H9 (cell line): Measurements from ENCODE around the gene IPO11. TPM values are rescaled to one million over a fixed set of nuclear protein-coding genes. Genes with fewer than 3 reads are reported as not detected.

ENCODE experiments used
- DNase-seq: peaks from one replicate; pipeline ENCODE4 v3.0.0-alpha.2; 2017
- H2AFZ ChIP-seq: one replicate; pipeline ENCODE4 v1.6.1; 2013; ENCODE audit warnings: mild to moderate bottlenecking, low read length, control low read depth, moderate library complexity
- H2AK5ac ChIP-seq: 2 replicates; pipeline ENCODE4 v1.6.1; 2013; ENCODE audit warnings: low read length, control low read depth, mixed read lengths; ENCODE audit not compliant: insufficient read length
- H2BK120ac ChIP-seq: one replicate; pipeline ENCODE4 v1.6.1; 2013; ENCODE audit warnings: low read depth, mild to moderate bottlenecking, low read length, control low read depth, inconsistent platforms; ENCODE audit not compliant: poor library complexity, severe bottlenecking
- H2BK12ac ChIP-seq: 2 replicates; pipeline ENCODE4 v1.6.1; 2013; ENCODE audit warnings: low read length, control low read depth, mixed read lengths, low read depth; ENCODE audit not compliant: insufficient read length
- H2BK15ac ChIP-seq: 2 replicates; pipeline ENCODE4 v1.6.1; 2013; ENCODE audit warnings: low read depth, low read length, control low read depth
- H2BK20ac ChIP-seq: one replicate; pipeline ENCODE4 v1.6.1; 2013; ENCODE audit warnings: low read depth, mild to moderate bottlenecking, low read length, control low read depth, inconsistent platforms; ENCODE audit not compliant: poor library complexity, severe bottlenecking
- H2BK5ac ChIP-seq: 2 replicates; pipeline ENCODE4 v1.6.1; 2013; ENCODE audit warnings: low read length, control low read depth, mixed read lengths; ENCODE audit not compliant: insufficient read length
- H3K14ac ChIP-seq: 2 replicates; pipeline ENCODE4 v1.6.1; 2013; ENCODE audit warnings: low read length, control low read depth; ENCODE audit not compliant: insufficient read depth
- H3K18ac ChIP-seq: 2 replicates; pipeline ENCODE4 v1.6.1; 2013; ENCODE audit warnings: low read depth, mild to moderate bottlenecking, mixed read lengths, low read length, control low read depth; ENCODE audit not compliant: insufficient read length
- H3K23ac ChIP-seq: 2 replicates; pipeline ENCODE4 v1.6.1; 2013; ENCODE audit warnings: low read length, control low read depth, mixed read lengths, low read depth; ENCODE audit not compliant: insufficient read length
- H3K23me2 ChIP-seq: 2 replicates; pipeline ENCODE4 v1.6.1; 2013; ENCODE audit warnings: low read depth, mild to moderate bottlenecking, mixed read lengths, low read length, control low read depth; ENCODE audit not compliant: insufficient read length, poor library complexity, severe bottlenecking
- H3K27ac ChIP-seq: 2 replicates; pipeline ENCODE4 v1.5.1; 2013; ENCODE audit warnings: low read length, control low read depth, mixed read lengths, low read depth; ENCODE audit not compliant: insufficient read length
- H3K27me3 ChIP-seq: 2 replicates; pipeline ENCODE4 v1.6.1; 2013; ENCODE audit warnings: low read length, control low read depth, inconsistent platforms; ENCODE audit not compliant: insufficient read depth
- H3K4ac ChIP-seq: 2 replicates; pipeline ENCODE4 v1.6.1; 2013; ENCODE audit warnings: low read depth, mild to moderate bottlenecking, control low read depth, inconsistent platforms, low read length, moderate library complexity
- H3K4me1 ChIP-seq: 2 replicates; pipeline ENCODE4 v1.6.1; 2013; ENCODE audit warnings: low read length, control low read depth, inconsistent platforms; ENCODE audit not compliant: insufficient read depth
- H3K4me2 ChIP-seq: 2 replicates; pipeline ENCODE4 v1.6.1; 2013; ENCODE audit warnings: low read length, control low read depth, mixed read lengths; ENCODE audit not compliant: insufficient read length, insufficient read depth
- H3K56ac ChIP-seq: 2 replicates; pipeline ENCODE4 v1.6.1; 2013; ENCODE audit warnings: low read depth, mild to moderate bottlenecking, mixed read lengths, low read length, control low read depth; ENCODE audit not compliant: insufficient read length
- H3K79me1 ChIP-seq: 2 replicates; pipeline ENCODE4 v1.6.1; 2013; ENCODE audit warnings: low read depth, mild to moderate bottlenecking, moderate library complexity, low read length, control low read depth, inconsistent platforms; ENCODE audit not compliant: insufficient read depth, poor library complexity, severe bottlenecking
- H3K79me2 ChIP-seq: 2 replicates; pipeline ENCODE4 v1.6.1; 2013; ENCODE audit warnings: low read length, control low read depth, inconsistent platforms; ENCODE audit not compliant: insufficient read depth
- H3K9ac ChIP-seq: 2 replicates; pipeline ENCODE4 v1.6.1; 2013; ENCODE audit warnings: low read length, control low read depth, mixed read lengths; ENCODE audit not compliant: insufficient read length; ENCODE audit errors: extremely low read depth
- H3K9me3 ChIP-seq: one replicate; pipeline ENCODE4 v1.6.1; 2013; ENCODE audit warnings: low read depth, low read length, inconsistent platforms; ENCODE audit not compliant: control insufficient read depth
- H3T11ph ChIP-seq: one replicate; pipeline ENCODE4 v1.6.1; 2013; ENCODE audit warnings: mild to moderate bottlenecking, low read length, control low read depth, inconsistent platforms
- H4K20me1 ChIP-seq: one replicate; pipeline ENCODE4 v1.6.1; 2013; ENCODE audit not compliant: control insufficient read depth, insufficient read length, insufficient read depth
- H4K5ac ChIP-seq: 2 replicates; pipeline ENCODE4 v1.6.1; 2013; ENCODE audit warnings: low read depth, mild to moderate bottlenecking, mixed read lengths, low read length, control low read depth; ENCODE audit not compliant: insufficient read length
- H4K8ac ChIP-seq: replicated peaks from 2 replicates; pipeline ENCODE4 v1.6.1; 2013; ENCODE audit warnings: low read length, control low read depth, mixed read lengths, low read depth; ENCODE audit not compliant: insufficient read length
- H4K91ac ChIP-seq: 2 replicates; pipeline ENCODE4 v1.6.1; 2013; ENCODE audit warnings: low read depth, mild to moderate bottlenecking, moderate library complexity, mixed read lengths, low read length, control low read depth; ENCODE audit not compliant: insufficient read length
- H3K27ac Mint-ChIP-seq, 3 experiments: 2 replicates in 2 of 3; 3 replicates in 1 of 3; pipeline ENCODE4 v1.8.0; 2020 to 2021; ENCODE audit warnings: mixed read lengths in 3 of 3, mild to moderate bottlenecking in 1 of 3, moderate library complexity in 1 of 3
- H3K27me3 Mint-ChIP-seq: 2 replicates; pipeline ENCODE4 v1.8.0; 2021; ENCODE audit warnings: low read depth, mild to moderate bottlenecking, moderate library complexity, mixed read lengths
- H3K36me3 Mint-ChIP-seq, 3 experiments: 2 replicates in 2 of 3; 3 replicates in 1 of 3; pipeline ENCODE4 v1.8.0; 2020 to 2021; ENCODE audit warnings: low read depth in 3 of 3, mixed read lengths in 3 of 3; ENCODE audit not compliant: insufficient read depth in 1 of 3
- H3K4me1 Mint-ChIP-seq, 2 experiments: 2 replicates each; pipeline ENCODE4 v1.8.0; 2020; ENCODE audit warnings: mixed read lengths in 2 of 2
- H3K4me3 Mint-ChIP-seq, 2 experiments: 2 replicates in 1 of 2; 3 replicates in 1 of 2; pipeline ENCODE4 v1.8.0; 2020 to 2021; ENCODE audit warnings: mild to moderate bottlenecking in 2 of 2, mixed read lengths in 2 of 2, moderate library complexity in 1 of 2
- H3K9me3 Mint-ChIP-seq, 2 experiments: 2 replicates in 1 of 2; 3 replicates in 1 of 2; pipeline ENCODE4 v1.8.0; 2020; ENCODE audit warnings: mild to moderate bottlenecking in 2 of 2, mixed read lengths in 2 of 2, moderate library complexity in 1 of 2
- WGBS: extraction: QIAGEN DNeasy Blood & Tissue Kit; methylation state at CpG from one replicate; pipeline ENCODE4 v1.1.7; 2013; ENCODE audit warnings: missing lambda C conversion rate, low lambda C conversion rate, mixed read lengths; ENCODE audit not compliant: insufficient read length; ENCODE audit errors: extremely low coverage; 5-methylcytosine and 5-hydroxymethylcytosine counted together
- total RNA-seq: library from RNA; stranded (reverse); gene quantifications from 2 replicates; pipeline ENCODE4 v1.2.1, GENCODE V29; 2021
- TF ChIP-seq, protein P1 (sequence below): fragments of 200-600 bp; sonication (generic); conservative IDR thresholded peaks from 3 replicates; pipeline ENCODE4 v1.8.0; 2021; ENCODE audit warnings: antibody characterized with exemption, mild to moderate bottlenecking

The IPO11 gene
- total RNA-seq, 1 experiment from 2014 or later, result 63.0 TPM

DNA sequence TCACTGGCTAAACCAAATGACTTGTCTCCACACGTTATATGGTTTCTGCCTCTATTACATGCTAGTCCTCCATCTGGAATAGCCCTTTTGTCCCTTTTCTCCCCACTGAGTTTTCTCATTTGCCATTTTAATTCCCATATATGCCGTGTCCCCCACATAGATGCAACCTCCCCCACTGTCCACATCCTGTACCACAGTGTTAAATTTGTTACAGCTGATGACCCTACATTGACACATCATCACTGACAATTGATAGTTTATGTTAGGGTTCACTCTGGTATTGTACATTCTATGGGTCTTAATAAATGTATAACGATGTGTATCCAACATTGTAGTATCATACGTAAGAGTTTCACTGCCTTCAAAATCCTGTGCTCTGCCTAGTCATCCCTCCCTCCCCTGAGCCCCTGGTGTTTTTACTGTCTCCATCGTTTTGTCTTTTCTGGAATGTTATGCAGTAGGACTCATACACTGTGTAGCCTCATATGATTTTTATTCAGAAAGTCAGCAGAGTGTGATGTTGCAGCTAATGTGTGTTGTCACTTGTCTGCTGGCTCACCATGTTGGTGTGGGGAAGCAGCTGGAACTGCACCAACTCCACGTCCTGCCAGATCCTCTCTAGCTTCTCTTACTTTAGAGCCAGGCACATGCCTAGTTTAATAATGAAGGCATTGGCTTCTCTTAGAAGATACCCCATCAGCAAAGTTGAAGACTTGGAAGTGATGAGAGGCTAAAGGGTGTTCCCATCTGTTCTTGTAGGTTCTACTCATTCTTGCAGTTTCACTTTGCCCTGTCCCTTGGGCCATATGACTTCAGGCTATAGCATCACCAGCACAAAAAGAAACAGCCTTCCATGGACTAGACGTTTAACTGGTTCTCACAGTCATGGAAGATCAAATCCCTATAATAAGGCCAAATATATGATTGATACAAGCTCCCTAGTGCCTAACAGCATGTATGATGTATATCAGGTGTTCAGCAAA lies 196.3 kb downstream of the IPO11 start:
- no peak overlapping the region for H4K5ac ChIP-seq
- DNase-seq, result no peak
- H3K4me2 ChIP-seq, result no peak overlapping the region
- no peak overlapping the region for H3K56ac ChIP-seq
- H3K4me1 Mint-ChIP-seq, result peaks cover under 1 to 3% of the 10 kb centered on the region in 2 experiments; a peak in 3 of 4 replicates
- TF ChIP-seq, protein P1, sequence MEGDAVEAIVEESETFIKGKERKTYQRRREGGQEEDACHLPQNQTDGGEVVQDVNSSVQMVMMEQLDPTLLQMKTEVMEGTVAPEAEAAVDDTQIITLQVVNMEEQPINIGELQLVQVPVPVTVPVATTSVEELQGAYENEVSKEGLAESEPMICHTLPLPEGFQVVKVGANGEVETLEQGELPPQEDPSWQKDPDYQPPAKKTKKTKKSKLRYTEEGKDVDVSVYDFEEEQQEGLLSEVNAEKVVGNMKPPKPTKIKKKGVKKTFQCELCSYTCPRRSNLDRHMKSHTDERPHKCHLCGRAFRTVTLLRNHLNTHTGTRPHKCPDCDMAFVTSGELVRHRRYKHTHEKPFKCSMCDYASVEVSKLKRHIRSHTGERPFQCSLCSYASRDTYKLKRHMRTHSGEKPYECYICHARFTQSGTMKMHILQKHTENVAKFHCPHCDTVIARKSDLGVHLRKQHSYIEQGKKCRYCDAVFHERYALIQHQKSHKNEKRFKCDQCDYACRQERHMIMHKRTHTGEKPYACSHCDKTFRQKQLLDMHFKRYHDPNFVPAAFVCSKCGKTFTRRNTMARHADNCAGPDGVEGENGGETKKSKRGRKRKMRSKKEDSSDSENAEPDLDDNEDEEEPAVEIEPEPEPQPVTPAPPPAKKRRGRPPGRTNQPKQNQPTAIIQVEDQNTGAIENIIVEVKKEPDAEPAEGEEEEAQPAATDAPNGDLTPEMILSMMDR, result no peak
- no peak overlapping the region for H3K23ac ChIP-seq
- H2AFZ ChIP-seq, result no peak overlapping the region
- no peaks in the 10 kb centered on the region for H3K27me3 Mint-ChIP-seq
- H3K36me3 Mint-ChIP-seq, result peaks cover 8 to 22% (median 11%) of the 10 kb centered on the region in 3 experiments
- no peak overlapping the region for H2BK12ac ChIP-seq
- no peak overlapping the region for H2BK15ac ChIP-seq
- H4K20me1 ChIP-seq, result no peaks in the 10 kb centered on the region
- H3T11ph ChIP-seq, result no peak overlapping the region
- H3K27ac Mint-ChIP-seq, result no peak overlapping the region
- no peaks in the 10 kb centered on the region for H3K23me2 ChIP-seq
- no peaks in the 10 kb centered on the region for H3K27me3 ChIP-seq
- H4K8ac ChIP-seq, result no peak overlapping the region
- H3K14ac ChIP-seq, result no peak overlapping the region
- WGBS, result no CpG with 5 or more reads among the region's 7 CpGs
- no peaks in the 10 kb centered on the region for H3K79me2 ChIP-seq
- H2BK120ac ChIP-seq, result no peak overlapping the region
- H2BK20ac ChIP-seq, result no peak overlapping the region
- H3K4me3 Mint-ChIP-seq, result no peak overlapping the region
- H3K79me1 ChIP-seq, result no peaks in the 10 kb centered on the region
- no peak overlapping the region for H4K91ac ChIP-seq
- H2BK5ac ChIP-seq, result no peak overlapping the region
- H3K9me3 ChIP-seq, result no peaks in the 10 kb centered on the region
- H3K18ac ChIP-seq, result no peak overlapping the region
- H2AK5ac ChIP-seq, result no peak overlapping the region
- no peak overlapping the region for H3K9ac ChIP-seq
- H3K27ac ChIP-seq, result no peak overlapping the region
- no peaks in the 10 kb centered on the region for H3K4me1 ChIP-seq
- H3K4ac ChIP-seq, result no peak overlapping the region
- H3K9me3 Mint-ChIP-seq, result peaks cover 0 to 4% of the 10 kb centered on the region in 2 experiments; a peak in 3 of 5 replicates
